Measurements from ENCODE around the gene DDX49. TPM values are rescaled to one million over a fixed set of nuclear protein-coding genes. Genes with fewer than 3 reads are reported as not detected.
"Not testable (repeated sequence)": the region's sequence is repeated elsewhere in the genome, so short reads cannot be mapped to it uniquely, and the experiment has no call there.

Gene DDX49
- total and polyA plus RNA-seq, 2 experiments from 2014 or later = 45.8 to 57.8 TPM

DNA sequence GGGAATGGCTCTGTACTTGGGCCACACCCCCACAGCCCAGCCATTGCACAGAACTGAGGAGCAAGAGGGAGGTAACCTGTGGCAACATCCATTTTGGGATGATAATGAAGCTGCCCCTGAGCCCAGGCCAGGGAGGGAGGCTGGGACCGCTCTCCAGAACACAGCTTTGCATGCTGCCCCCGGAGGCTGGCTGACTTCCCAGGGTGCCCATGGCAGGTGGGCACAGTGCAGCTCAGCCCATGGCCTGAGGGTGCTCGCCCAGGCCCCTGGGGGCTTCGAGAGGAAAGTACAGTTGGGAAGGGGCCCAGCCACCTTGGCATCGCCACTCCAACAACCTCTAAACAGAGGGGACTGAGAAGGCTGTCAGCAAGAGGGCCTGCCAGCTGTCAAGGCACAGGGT, 6.0 kb upstream of the DDX49 start:
- Histone ChIP-seq H3K27me3 (no peaks in the 10 kb centered on the region), H4K20me1 (ENCODE audit: insufficient read depth, poor library complexity, severe bottlenecking) (peaks cover 21% of the 10 kb centered on the region), H3K27ac (no peak overlapping the region), H3K9me3 (ENCODE audit: low read depth) (no peaks in the 10 kb centered on the region), H3K36me3 (replicated peaks; ENCODE audit: insufficient read depth, low read depth) (no peaks in the 10 kb centered on the region), H3K79me2 (peaks cover 61% of the 10 kb centered on the region), H2AFZ (no peak overlapping the region), H3K9me2 (replicated peaks; ENCODE audit: insufficient read depth) (no peaks in the 10 kb centered on the region), H3K4me1 (ENCODE audit: insufficient read depth) (peaks cover 4% of the 10 kb centered on the region), H3K4me3 (no peak overlapping the region), H3K4me2 (no peak overlapping the region)
- TF ChIP-seq EZH2 (IDR thresholded peaks at IDR 0.05; ENCODE audit: borderline replicate concordance) (no peak), EZH2phosphoT487 (IDR thresholded peaks at IDR 0.05; ENCODE audit: low read depth, severe bottlenecking, unreplicated experiment) (no peak)
- TF ChIP-seq, protein P1, sequence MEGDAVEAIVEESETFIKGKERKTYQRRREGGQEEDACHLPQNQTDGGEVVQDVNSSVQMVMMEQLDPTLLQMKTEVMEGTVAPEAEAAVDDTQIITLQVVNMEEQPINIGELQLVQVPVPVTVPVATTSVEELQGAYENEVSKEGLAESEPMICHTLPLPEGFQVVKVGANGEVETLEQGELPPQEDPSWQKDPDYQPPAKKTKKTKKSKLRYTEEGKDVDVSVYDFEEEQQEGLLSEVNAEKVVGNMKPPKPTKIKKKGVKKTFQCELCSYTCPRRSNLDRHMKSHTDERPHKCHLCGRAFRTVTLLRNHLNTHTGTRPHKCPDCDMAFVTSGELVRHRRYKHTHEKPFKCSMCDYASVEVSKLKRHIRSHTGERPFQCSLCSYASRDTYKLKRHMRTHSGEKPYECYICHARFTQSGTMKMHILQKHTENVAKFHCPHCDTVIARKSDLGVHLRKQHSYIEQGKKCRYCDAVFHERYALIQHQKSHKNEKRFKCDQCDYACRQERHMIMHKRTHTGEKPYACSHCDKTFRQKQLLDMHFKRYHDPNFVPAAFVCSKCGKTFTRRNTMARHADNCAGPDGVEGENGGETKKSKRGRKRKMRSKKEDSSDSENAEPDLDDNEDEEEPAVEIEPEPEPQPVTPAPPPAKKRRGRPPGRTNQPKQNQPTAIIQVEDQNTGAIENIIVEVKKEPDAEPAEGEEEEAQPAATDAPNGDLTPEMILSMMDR (IDR thresholded peaks at IDR 0.05; ENCODE audit: poor library complexity) = no peak
- 97% methylated on average over 5 of the region's 5 CpGs for WGBS (ENCODE audit: low lambda C conversion rate, missing lambda C conversion rate)
- no peak for DNase-seq (ENCODE audit: low spot score)

DNA sequence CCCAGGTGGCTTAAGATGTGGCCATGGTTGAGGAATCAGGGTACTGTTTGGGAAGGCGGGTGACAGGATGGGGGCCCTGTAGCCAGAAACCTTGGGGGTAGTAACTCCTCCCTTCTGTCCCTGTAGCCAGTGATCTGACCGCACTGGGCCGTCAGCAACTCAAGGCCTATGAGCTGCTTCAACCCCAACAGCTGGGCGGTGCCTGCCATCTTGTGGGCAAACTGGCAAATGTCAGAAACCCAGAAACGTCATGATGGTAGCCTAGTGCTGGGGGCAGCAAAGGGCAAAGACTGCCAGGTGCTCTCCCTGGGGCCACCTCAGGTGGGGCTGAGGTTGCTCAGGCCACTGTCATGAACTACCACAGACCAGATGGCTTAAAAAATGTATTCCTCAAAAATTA, 3.9 kb upstream of the DDX49 start:
- Histone ChIP-seq H4K20me1 (ENCODE audit: insufficient read depth, poor library complexity, severe bottlenecking) (peaks cover 21% of the 10 kb centered on the region), H3K4me1 (ENCODE audit: insufficient read depth) (peaks cover 10% of the 10 kb centered on the region), H3K27me3 (no peaks in the 10 kb centered on the region), H3K4me3 (no peak overlapping the region), H3K4me2 (no peak overlapping the region), H3K36me3 (replicated peaks; ENCODE audit: insufficient read depth, low read depth) (no peaks in the 10 kb centered on the region), H3K9me3 (ENCODE audit: low read depth) (no peaks in the 10 kb centered on the region), H2AFZ (no peak overlapping the region), H3K9me2 (replicated peaks; ENCODE audit: insufficient read depth) (no peaks in the 10 kb centered on the region), H3K79me2 (peaks cover 73% of the 10 kb centered on the region), H3K27ac (no peak overlapping the region)
- 74% methylated on average over 5 of the region's 5 CpGs for WGBS (ENCODE audit: low lambda C conversion rate, missing lambda C conversion rate)
- DNase-seq (ENCODE audit: low spot score) = no peak
- no peak for TF ChIP-seq EZH2 (IDR thresholded peaks at IDR 0.05; ENCODE audit: borderline replicate concordance)
- TF ChIP-seq, protein P1 (IDR thresholded peaks at IDR 0.05; ENCODE audit: poor library complexity) = peak; percentile 24
- no peak for TF ChIP-seq EZH2phosphoT487 (IDR thresholded peaks at IDR 0.05; ENCODE audit: low read depth, severe bottlenecking, unreplicated experiment)

DNA sequence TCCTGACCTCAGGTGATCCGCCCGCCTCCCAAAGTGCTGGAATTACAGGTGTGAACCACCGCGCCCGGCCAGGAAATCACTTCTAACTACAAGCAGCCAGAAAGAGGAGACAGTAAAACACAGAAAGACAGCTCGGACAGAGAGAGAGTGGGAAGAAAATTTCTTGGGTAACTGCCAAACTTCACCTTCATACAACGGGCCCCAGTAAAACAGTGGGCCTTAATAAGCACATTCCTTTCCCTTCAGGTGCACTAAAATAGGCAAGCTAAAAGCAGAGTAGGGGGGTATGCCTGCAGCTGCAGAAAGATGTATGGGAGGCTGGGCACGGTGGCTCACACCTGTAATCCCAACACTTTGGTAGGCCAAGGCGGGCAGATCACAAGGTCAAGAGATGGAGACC, 1.9 kb upstream of the DDX49 start:
- H3K27ac ChIP-seq; H3K27me3 ChIP-seq; H3K9me2 ChIP-seq (replicated peaks; ENCODE audit: insufficient read depth); H3K4me3 ChIP-seq; H2AFZ ChIP-seq; DNase-seq (ENCODE audit: low spot score); H3K36me3 ChIP-seq (replicated peaks; ENCODE audit: insufficient read depth, low read depth); H3K9me3 ChIP-seq (ENCODE audit: low read depth): not testable (repeated sequence)
- Histone ChIP-seq H4K20me1 (ENCODE audit: insufficient read depth, poor library complexity, severe bottlenecking) (peaks cover 21% of the 10 kb centered on the region), H3K4me2 (peak overlapping the region; percentile 89), H3K79me2 (peaks cover 75% of the 10 kb centered on the region), H3K4me1 (ENCODE audit: insufficient read depth) (peaks cover 11% of the 10 kb centered on the region)
- WGBS (ENCODE audit: low lambda C conversion rate, missing lambda C conversion rate) = 94% methylated on average over 9 of the region's 9 CpGs

DNA sequence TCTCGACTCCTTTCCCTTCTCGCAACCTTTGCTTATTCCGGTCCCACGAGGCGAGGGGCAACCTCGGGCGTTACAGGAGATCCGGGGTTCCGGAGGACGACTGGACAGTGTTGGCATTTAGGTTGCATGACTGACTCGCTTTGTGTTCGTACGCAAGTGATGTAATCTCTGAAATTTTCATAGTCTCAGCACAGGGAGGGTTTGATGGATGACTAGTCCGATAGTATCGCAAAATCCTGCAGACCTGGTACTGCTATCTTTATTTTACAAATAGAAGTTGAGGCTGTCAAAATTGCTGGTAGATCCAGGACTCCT, 342 bp downstream of the DDX49 start:
- no peak overlapping the region for H3K27ac ChIP-seq
- no peak for TF ChIP-seq EZH2phosphoT487 (IDR thresholded peaks at IDR 0.05; ENCODE audit: low read depth, severe bottlenecking, unreplicated experiment)
- TF ChIP-seq, protein P1 (IDR thresholded peaks at IDR 0.05; ENCODE audit: poor library complexity) = no peak
- TF ChIP-seq EZH2 (IDR thresholded peaks at IDR 0.05; ENCODE audit: borderline replicate concordance) = no peak
- no peak overlapping the region for H2AFZ ChIP-seq
- no peaks in the 10 kb centered on the region for H3K27me3 ChIP-seq
- H3K9me2 ChIP-seq (replicated peaks; ENCODE audit: insufficient read depth) = no peaks in the 10 kb centered on the region
- 6% methylated on average over 15 of the region's 15 CpGs for WGBS (ENCODE audit: low lambda C conversion rate, missing lambda C conversion rate)
- H3K36me3 ChIP-seq (replicated peaks; ENCODE audit: insufficient read depth, low read depth) = no peaks in the 10 kb centered on the region
- H3K9me3 ChIP-seq (ENCODE audit: low read depth) = no peaks in the 10 kb centered on the region
- peak overlapping the region; percentile 92 for H3K4me2 ChIP-seq
- no peak for DNase-seq (ENCODE audit: low spot score)
- H3K4me1 ChIP-seq (ENCODE audit: insufficient read depth) = peaks cover 11% of the 10 kb centered on the region
- H3K79me2 ChIP-seq = peaks cover 54% of the 10 kb centered on the region
- H4K20me1 ChIP-seq (ENCODE audit: insufficient read depth, poor library complexity, severe bottlenecking) = peaks cover 10% of the 10 kb centered on the region
- H3K4me3 ChIP-seq = peak overlapping the region; percentile 41
